B cell (primary cell): ENCODE measurements around the gene RPL32. TPM values are rescaled to one million over a fixed set of nuclear protein-coding genes. Genes with fewer than 3 reads are reported as not detected.

Source experiments
- ATAC-seq: fragments of 200-7000 bp; cut with Tn5 transposase; one replicate; pipeline ENCODE4 v1.10.0; 2021; ENCODE audit warnings: low read depth, mild to moderate bottlenecking, moderate number of reproducible peaks, moderate library complexity
- CTCF ChIA-PET: fragments of 350-600 bp; sonication (Branson Sonifier 250); formaldehyde crosslinking; loops from one replicate; lab custom pipeline; 2021; ENCODE audit warnings: antibody characterized with exemption, inconsistent platforms; lab: Charles Lee
- POLR2A ChIA-PET: fragments of 350-600 bp; sonication (Branson Sonifier 250); formaldehyde crosslinking; loops from one replicate; lab custom pipeline; 2021; ENCODE audit warnings: antibody characterized with exemption; lab: Charles Lee
- DNase-seq: peaks from one replicate; pipeline ENCODE4 v3.0.0; 2013
- H2AFZ ChIP-seq: 2 replicates; pipeline ENCODE4 v1.6.1; 2012; ENCODE audit warnings: mild to moderate bottlenecking, low read depth, low read length; ENCODE audit not compliant: insufficient read depth, poor library complexity, severe bottlenecking
- H3K27ac ChIP-seq, 2 donors: 1 replicate in 1 of 2; 2 replicates in 1 of 2; pipeline ENCODE4 v1.5.1; 2012 to 2013; ENCODE audit warnings: low read length in 2 of 2, mild to moderate bottlenecking in 2 of 2, moderate library complexity in 1 of 2
- H3K27me3 ChIP-seq, 4 experiments: fragments of 200-600 bp in 1 of 4; sonication (generic) in 1 of 4; replicated peaks in 1 of 4; 1 replicate in 2 of 4; 2 replicates in 2 of 4; pipeline versions ENCODE4 v1.6.1 to v1.7.0; 2013 to 2016; ENCODE audit warnings: low read length in 3 of 4, mild to moderate bottlenecking in 2 of 4, mixed read lengths in 1 of 4, moderate library complexity in 1 of 4; ENCODE audit not compliant: insufficient read depth in 4 of 4, control insufficient read depth in 3 of 4; ENCODE audit errors: control extremely low read depth in 1 of 4
- H3K36me3 ChIP-seq, 2 experiments: replicated peaks in 1 of 2; 1 replicate in 1 of 2; 2 replicates in 1 of 2; pipeline versions ENCODE4 v1.6.1 to v1.7.1; 2013; ENCODE audit warnings: low read length in 1 of 2; ENCODE audit not compliant: insufficient read depth in 2 of 2, control insufficient read depth in 1 of 2; ENCODE audit errors: control extremely low read depth in 1 of 2, extremely low read depth in 1 of 2
- H3K4me1 ChIP-seq, 2 donors: fragments of 200-600 bp in 1 of 2; sonication (generic) in 1 of 2; 1 replicate in 1 of 2; 2 replicates in 1 of 2; pipeline versions ENCODE4 v1.5.1 to v1.6.1; 2013 to 2017; ENCODE audit warnings: low read length in 2 of 2; ENCODE audit not compliant: control insufficient read depth in 2 of 2, insufficient read depth in 2 of 2
- H3K4me2 ChIP-seq: replicated peaks from 2 replicates; pipeline ENCODE3; 2012; ENCODE audit warnings: mild to moderate bottlenecking, low read depth, low read length; ENCODE audit not compliant: poor library complexity, severe bottlenecking
- H3K4me3 ChIP-seq, 5 experiments: fragments of 200-600 bp in 1 of 5; sonication (generic) in 1 of 5; 1 replicate in 3 of 5; 2 replicates in 2 of 5; pipeline versions ENCODE4 v1.5.1 to v1.7.0; 2011 to 2016; ENCODE audit warnings: low read length in 4 of 5, mild to moderate bottlenecking in 4 of 5, low read depth in 2 of 5, control low read depth in 1 of 5, moderate library complexity in 1 of 5; ENCODE audit not compliant: insufficient read depth in 1 of 5; ENCODE audit errors: control extremely low read depth in 1 of 5, extremely low read depth in 1 of 5
- H3K79me2 ChIP-seq: fragments of 200-600 bp; sonication (generic); one replicate; pipeline ENCODE4 v1.6.0; 2016; ENCODE audit warnings: low read length; ENCODE audit not compliant: control insufficient read depth, insufficient read depth
- H3K9ac ChIP-seq: fragments of 200-600 bp; sonication (generic); 2 replicates; pipeline ENCODE4 v1.6.1; 2017; ENCODE audit warnings: mild to moderate bottlenecking, low read length, moderate library complexity
- H3K9me3 ChIP-seq, 3 donors: one replicate each; pipeline versions ENCODE4 v1.6.1 to v1.7.1; 2013; ENCODE audit warnings: low read length in 2 of 3; ENCODE audit not compliant: control insufficient read depth in 2 of 3, insufficient read depth in 1 of 3; ENCODE audit errors: control extremely low read depth in 1 of 3
- H4K20me1 ChIP-seq: 2 replicates; pipeline ENCODE4 v1.6.0; 2012; ENCODE audit warnings: mild to moderate bottlenecking, low read length; ENCODE audit not compliant: insufficient read depth, control insufficient read depth, poor library complexity, severe bottlenecking
- H3K27ac Mint-ChIP-seq: one replicate; pipeline ENCODE4 v1.8.0; 2021; ENCODE audit warnings: mixed read lengths
- H3K27me3 Mint-ChIP-seq: one replicate; pipeline ENCODE4 v1.8.0; 2021; ENCODE audit warnings: mixed read lengths
- H3K4me1 Mint-ChIP-seq: one replicate; pipeline ENCODE4 v1.8.0; 2021; ENCODE audit warnings: mixed read lengths
- H3K4me3 Mint-ChIP-seq: one replicate; pipeline ENCODE4 v1.8.0; 2021; ENCODE audit warnings: mixed read lengths
- H3K9me3 Mint-ChIP-seq: one replicate; pipeline ENCODE4 v1.8.0; 2022; ENCODE audit warnings: mixed read lengths; ENCODE audit not compliant: insufficient read depth
- EZH2 ChIP-seq: IDR thresholded peaks from 2 replicates; pipeline ENCODE4 v1.6.1; 2012; ENCODE audit warnings: borderline replicate concordance, low read depth, mild to moderate bottlenecking, moderate library complexity, low read length; ENCODE audit not compliant: insufficient read depth, poor library complexity, severe bottlenecking
- WGBS: methylation state at CpG from one replicate; pipeline ENCODE4 v1.1.5; 2013; ENCODE audit warnings: missing lambda C conversion rate; ENCODE audit not compliant: insufficient coverage; 5-methylcytosine and 5-hydroxymethylcytosine counted together
- intact Hi-C: fragments of 100-400 bp; cut with micrococcal nuclease; formaldehyde crosslinking; loops from one replicate; pipeline ENCODE4 v1.10.0; 2022
- polyA plus RNA-seq: library from polyadenylated mRNA; depleted of rRNA; stranded (reverse); fragments of >200 nt; gene quantifications from 2 replicates; pipeline ENCODE4 v1.2.3, GENCODE V29; 2012
- total RNA-seq, 2 donors: library from RNA; stranded (reverse); fragments of 120-200 nt in 1 of 2; gene quantifications; 1 replicate in 1 of 2; 2 replicates in 1 of 2; pipeline versions ENCODE4 v1.2.3 to v1.2.4, GENCODE V29; 2013 to 2022
- TF ChIP-seq, protein P1 (sequence below): fragments of 200-600 bp; IDR thresholded peaks from one replicate; pipeline ENCODE4 v1.8.0; 2022; ENCODE audit warnings: antibody characterized with exemption, mild to moderate bottlenecking

The RPL32 gene
- total and polyA plus RNA-seq, 2 donors (not counting 1 experiment from before 2014, with no cell fraction given), result 2,160 to 2,756 TPM

DNA sequence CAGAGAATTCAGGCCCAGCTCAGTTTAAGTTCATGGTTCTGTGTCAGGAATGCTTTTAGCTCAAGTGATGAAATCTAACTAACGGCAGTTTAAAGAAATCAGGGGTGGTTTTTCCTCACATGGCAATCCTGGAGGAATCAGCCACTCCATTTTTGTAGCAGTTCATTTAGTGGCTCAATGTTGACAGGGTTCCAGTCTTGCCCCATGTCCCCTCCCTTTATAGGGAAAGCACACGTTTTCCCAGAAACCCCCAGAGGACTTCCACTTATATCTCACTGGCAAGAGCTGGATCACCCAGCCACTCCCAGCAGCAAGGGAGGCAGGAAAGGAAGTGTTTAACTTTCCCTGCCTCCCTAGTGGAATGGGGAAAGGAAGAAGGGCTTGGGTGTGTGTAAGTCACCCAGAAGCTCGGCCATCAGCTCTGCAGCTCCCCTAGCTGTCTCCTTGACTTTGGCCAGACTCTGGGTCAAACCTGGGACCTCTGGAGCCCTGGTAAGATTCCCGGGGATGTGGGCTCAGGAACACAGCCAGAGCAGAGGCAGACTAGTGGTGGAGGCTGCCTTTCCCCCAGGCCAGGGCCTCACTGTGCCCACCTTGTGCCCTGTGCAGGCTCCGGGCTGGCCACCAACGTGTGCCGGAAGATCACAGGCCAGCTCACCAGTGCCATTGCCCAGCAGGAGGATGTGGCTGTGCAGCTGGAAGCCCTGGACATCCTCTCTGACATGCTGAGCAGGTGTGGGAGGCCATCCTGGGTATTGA is 33.6 kb downstream of the RPL32 start:
- intact Hi-C loops, result no loop called here
- H3K9ac ChIP-seq, result no peak overlapping the region
- H3K4me3 ChIP-seq, result no peak overlapping the region
- ChIA-PET CTCF (interaction anchor here (1.1 kb wide), 1 partner anchor 84 kb away, joined by 3 read pairs; no protein-coding TSS in a partner anchor), POLR2A (interaction anchor here (0.6 kb wide), 1 partner anchor 341 kb away, joined by 3 read pairs; no protein-coding TSS in a partner anchor)
- H3K27ac ChIP-seq, result no peak overlapping the region
- no peaks in the 10 kb centered on the region for H3K79me2 ChIP-seq
- H3K4me2 ChIP-seq, result no peak overlapping the region
- no peak overlapping the region for H2AFZ ChIP-seq
- H4K20me1 ChIP-seq, result no peaks in the 10 kb centered on the region
- no peaks in the 10 kb centered on the region for H3K27me3 ChIP-seq
- Mint-ChIP-seq H3K27ac (no peak overlapping the region), H3K4me1 (peaks cover 8% of the 10 kb centered on the region), H3K4me3 (no peak overlapping the region), H3K27me3 (peaks cover 3% of the 10 kb centered on the region), H3K9me3 (no peaks in the 10 kb centered on the region)
- peaks cover 7 to 14% of the 10 kb centered on the region in 2 donors for H3K4me1 ChIP-seq
- TF ChIP-seq, protein P1, sequence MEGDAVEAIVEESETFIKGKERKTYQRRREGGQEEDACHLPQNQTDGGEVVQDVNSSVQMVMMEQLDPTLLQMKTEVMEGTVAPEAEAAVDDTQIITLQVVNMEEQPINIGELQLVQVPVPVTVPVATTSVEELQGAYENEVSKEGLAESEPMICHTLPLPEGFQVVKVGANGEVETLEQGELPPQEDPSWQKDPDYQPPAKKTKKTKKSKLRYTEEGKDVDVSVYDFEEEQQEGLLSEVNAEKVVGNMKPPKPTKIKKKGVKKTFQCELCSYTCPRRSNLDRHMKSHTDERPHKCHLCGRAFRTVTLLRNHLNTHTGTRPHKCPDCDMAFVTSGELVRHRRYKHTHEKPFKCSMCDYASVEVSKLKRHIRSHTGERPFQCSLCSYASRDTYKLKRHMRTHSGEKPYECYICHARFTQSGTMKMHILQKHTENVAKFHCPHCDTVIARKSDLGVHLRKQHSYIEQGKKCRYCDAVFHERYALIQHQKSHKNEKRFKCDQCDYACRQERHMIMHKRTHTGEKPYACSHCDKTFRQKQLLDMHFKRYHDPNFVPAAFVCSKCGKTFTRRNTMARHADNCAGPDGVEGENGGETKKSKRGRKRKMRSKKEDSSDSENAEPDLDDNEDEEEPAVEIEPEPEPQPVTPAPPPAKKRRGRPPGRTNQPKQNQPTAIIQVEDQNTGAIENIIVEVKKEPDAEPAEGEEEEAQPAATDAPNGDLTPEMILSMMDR, result no peak
- no peak for TF ChIP-seq EZH2
- WGBS, result 96% methylated on average over 6 of the region's 7 CpGs
- ATAC-seq (no peak), DNase-seq (no peak)
- H3K36me3 ChIP-seq, result no peaks in the 10 kb centered on the region
- no peaks in the 10 kb centered on the region for H3K9me3 ChIP-seq

DNA sequence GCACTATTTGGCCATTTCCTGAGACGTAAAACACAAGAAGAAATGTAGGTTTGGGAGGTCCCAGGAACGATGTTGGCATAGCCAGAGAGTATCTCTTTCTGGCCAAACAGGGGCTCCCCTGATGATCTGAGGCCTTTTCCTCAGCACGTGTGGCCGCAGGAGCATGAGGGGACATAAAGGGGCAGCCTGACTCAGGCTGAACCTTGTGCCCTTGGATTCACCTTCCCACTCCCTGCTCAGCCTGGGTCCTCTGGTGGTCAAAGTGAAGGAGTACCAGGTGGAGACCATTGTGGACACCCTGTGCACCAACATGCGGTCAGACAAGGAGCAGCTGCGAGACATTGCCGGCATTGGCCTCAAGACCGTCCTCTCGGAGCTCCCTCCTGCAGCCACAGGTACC is 34.3 kb downstream of the RPL32 start:
- WGBS, result 91% methylated on average over 5 of the region's 9 CpGs
- DNase-seq (no peak), ATAC-seq (no peak)
- no peak overlapping the region for H3K4me2 ChIP-seq
- Mint-ChIP-seq H3K9me3 (no peaks in the 10 kb centered on the region), H3K4me3 (no peak overlapping the region), H3K27me3 (peaks cover 3% of the 10 kb centered on the region), H3K4me1 (peaks cover 8% of the 10 kb centered on the region), H3K27ac (no peak overlapping the region)
- H3K9ac ChIP-seq, result no peak overlapping the region
- H3K4me1 ChIP-seq, result peaks cover 7 to 14% of the 10 kb centered on the region in 2 donors
- no peak for TF ChIP-seq EZH2
- TF ChIP-seq, protein P1, result no peak
- no peaks in the 10 kb centered on the region for H4K20me1 ChIP-seq
- intact Hi-C loops, result no loop called here
- H3K36me3 ChIP-seq, result no peaks in the 10 kb centered on the region
- no peak overlapping the region for H3K4me3 ChIP-seq
- no peak overlapping the region for H2AFZ ChIP-seq
- no peaks in the 10 kb centered on the region for H3K27me3 ChIP-seq
- no peaks in the 10 kb centered on the region for H3K9me3 ChIP-seq
- CTCF ChIA-PET, result interaction anchor here (1.1 kb wide), 1 partner anchor 85 kb away, joined by 3 read pairs; no protein-coding TSS in a partner anchor
- H3K79me2 ChIP-seq, result no peaks in the 10 kb centered on the region
- POLR2A ChIA-PET, result interaction anchor here (0.6 kb wide), 1 partner anchor 342 kb away, joined by 3 read pairs; no protein-coding TSS in a partner anchor
- no peak overlapping the region for H3K27ac ChIP-seq
